ENCODE measurements around the gene ARHGAP19.

The ARHGAP19 gene

DNA sequence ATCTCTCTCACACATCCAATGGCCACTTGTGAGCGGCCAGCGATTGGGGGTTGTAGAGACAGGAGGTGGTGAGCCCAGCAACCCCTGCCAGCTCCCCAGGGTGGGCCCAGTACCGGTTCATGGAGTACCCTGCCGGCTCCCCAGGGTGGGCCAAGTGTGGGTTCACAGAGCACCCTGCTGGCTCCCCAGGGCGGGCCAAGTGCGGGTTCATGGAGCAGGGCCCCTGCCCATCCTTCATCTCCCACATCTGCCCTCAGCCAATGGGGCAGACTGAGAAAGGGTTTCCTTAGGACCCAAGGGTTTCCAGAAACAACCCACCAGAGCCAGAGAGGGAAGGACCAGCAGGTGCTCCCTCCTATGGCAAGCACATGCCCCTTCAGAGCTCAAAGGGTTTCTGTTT is 85.3 kb downstream of the ARHGAP19 start:
- no peak for DNase-seq

DNA sequence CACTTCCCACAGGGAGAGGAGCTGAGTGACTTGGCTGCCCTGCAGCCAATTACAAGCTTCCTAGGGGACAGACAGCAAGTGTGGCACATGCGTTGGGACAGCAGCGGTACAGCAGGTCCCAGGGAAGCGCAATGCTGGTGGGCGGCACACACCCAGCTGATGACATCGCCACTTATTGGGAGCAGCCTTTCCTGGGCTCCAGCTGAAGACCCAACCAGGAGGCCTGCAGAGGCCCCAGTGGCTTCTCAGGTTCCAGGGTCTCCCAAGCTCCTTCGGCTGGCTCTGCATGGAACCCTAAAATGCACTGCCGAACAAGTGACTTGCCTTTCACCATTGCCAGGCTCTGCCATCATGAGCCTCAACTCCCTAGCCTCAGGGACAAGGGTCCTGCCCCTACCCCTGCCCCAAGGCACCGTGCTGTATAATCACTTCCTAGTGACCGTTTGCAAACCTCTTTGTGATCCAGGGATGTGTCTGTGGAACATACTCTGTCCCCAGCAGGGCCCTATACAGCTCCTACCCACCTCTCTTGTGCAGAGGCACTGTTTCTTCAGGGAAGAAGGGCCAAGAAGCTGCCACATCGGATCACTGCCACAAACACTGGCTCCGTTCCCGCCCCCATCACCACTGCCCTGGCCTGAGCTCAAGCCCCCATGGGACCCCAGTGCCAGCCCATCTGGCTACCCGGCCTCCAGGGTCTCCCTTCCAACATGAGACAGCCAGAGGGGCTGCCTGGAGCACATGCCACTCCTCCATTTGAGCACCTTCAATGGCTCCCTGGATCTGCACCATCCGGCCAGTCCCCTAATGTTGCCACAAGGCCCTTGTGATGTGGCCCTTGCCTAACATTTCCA is 87.4 kb downstream of the ARHGAP19 start:
- no peak for DNase-seq
- in situ Hi-C loops (cut with MboI; ENCODE audit: low pct_unique_long_range_greater_than_20kb, low sequenced_read_pairs) = no loop called here

More for the DNA sequence above, 85.3 kb downstream of the ARHGAP19 start:
- in situ Hi-C loops (cut with MboI; ENCODE audit: low pct_unique_long_range_greater_than_20kb, low sequenced_read_pairs) = no loop called here

DNA sequence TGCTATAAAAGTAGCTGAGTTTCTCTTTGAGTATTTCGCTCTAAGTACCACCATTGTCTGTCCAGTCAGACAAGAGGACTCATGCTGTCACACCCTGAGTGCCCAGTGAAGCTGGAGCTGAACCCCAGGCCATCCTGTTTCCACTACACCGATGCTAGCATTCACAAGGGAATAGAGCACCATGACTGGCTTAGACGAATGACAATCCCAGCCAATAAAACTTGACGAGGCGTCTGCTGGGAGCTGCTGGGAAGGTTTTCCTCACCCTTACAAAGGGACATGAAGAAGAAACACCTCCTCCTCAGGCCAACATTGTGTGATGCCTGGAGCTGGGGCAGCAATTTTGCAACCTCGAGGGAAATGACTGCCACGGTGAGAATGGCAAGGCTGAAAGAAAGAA is 89.2 kb downstream of the ARHGAP19 start:
- in situ Hi-C loops (cut with MboI; ENCODE audit: low pct_unique_long_range_greater_than_20kb, low sequenced_read_pairs) = no loop called here
- no peak for DNase-seq

DNA sequence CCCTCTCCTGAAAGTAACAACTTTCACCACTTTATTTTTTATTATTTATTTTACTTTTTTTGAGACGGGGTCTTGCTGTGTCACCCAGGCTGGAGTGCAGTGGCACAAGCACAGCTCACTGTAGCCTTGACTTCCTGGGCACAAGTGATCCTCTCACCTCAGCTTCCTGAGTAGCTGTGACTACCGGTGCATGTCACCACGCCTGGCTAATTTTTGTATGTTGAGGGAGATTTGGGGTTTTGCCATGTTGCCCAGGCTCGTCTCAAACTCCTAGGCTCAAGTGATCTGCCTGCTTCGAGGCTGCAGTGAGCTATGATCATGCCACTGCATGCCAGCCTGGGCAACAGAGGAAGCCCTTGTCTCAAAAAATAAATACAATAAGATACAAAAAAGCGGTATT is 91.8 kb downstream of the ARHGAP19 start:
- peak; percentile 53 for DNase-seq
- in situ Hi-C loops (cut with MboI; ENCODE audit: low pct_unique_long_range_greater_than_20kb, low sequenced_read_pairs) = no loop called here

DNA sequence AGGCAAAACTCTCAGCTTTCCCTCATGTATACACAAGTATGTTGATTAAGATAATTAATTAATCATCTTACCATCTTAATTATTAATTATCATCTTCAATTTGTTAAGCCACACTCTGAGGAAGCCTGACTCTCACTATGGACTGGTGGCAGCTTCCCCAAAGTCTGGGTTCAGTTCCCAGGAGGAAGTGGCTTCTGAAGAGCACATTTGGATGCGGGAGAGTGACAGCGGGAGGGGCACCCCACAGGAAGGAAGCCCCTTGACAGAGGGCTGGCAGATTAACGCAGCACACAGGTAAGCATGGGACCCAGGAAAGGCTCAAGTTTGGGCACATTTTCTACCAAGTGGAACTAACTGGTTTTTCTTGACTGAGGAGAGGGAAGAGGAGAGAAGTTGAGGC is 93.3 kb downstream of the ARHGAP19 start:
- in situ Hi-C loops (cut with MboI; ENCODE audit: low pct_unique_long_range_greater_than_20kb, low sequenced_read_pairs) = no loop called here
- DNase-seq = peak; percentile 26

DNA sequence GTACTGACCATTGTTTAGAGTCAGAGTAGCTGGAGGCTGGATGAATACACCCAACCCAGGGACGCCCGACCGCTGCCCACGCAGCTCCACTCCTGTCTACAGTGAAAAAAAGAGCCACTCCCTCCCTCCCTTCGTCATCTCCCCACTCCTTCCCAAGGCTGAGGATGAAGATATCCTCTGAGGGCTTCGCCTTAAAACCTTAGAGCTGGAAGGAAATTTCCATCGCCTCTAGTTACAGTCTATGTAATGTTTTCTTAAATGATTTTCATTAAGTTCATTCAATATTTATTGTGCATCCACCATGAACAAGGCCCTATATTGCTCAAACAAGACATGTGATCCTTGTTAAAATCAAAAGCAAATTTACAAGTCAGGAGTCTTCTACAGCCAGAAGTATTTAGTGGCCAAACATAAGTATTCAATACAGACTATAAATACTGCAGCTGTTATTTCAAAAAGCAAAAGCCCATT is 95.4 kb downstream of the ARHGAP19 start:
- DNase-seq = no peak
- in situ Hi-C loops (cut with MboI; ENCODE audit: low pct_unique_long_range_greater_than_20kb, low sequenced_read_pairs) = no loop called here

DNA sequence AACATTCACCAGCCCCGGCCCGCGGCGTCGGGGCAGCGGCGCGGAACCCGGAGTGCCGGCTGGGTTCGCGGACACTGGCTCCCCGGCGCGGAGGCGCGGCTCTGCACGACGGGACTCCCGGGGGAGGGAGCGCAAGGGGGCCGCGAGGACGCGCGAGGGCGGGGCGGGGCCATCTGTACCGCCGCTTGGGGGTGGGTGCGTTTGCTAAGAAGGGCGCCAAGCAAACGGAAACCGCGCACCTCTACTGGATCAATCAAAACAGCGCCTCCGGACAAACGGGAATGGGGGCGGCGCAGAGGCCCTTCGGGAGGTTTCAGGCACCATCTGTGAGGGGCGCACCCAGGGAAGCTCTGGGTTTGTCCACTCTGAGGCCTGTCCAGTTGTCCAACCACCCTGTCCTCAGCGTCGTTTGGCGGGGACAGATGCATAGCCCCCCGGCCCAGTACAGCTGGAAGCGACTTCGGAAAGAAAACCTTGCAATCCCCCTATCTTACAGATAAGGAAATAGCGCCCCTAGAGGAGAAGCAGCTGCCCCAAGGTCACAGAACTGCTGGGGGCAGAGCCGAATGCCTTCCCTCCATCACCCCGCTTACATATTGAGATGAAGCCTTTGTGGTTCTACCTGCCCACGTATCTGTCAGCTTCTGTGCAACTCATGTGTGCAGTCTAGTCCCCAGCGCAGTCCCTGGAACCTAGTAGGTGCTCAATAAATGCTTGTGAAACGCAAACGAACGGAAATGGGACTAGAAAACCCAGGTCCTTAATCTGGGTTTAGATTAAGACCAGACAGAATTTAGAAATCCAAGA is 96.0 kb downstream of the ARHGAP19 start:
- in situ Hi-C loops (cut with MboI; ENCODE audit: low pct_unique_long_range_greater_than_20kb, low sequenced_read_pairs) = no loop called here
- peak; percentile 79 for DNase-seq

DNA sequence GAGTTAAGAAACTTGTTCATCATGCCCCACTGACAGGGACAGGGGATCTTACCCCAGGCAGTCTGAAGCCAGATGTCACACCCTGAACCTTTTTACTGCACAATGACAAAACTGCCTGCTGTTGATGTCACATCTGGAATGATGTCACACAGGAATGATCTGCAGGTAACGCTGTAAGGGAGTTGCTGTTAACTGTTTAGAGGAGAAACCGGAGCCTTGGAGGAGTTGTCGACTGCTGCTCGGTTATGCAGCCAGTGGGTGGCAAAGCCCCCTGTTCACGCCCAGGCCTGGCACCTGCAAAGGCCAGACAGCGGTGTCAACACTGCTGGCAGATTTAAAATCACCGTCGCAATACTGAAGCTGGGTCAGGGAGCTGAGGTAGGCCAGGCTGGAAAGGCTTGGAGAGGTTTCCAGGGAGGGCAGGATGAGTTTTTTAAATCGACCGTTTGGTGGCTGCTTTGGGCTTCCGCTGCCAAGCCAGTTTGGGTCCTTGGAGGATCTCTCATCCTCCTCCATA is 96.7 kb downstream of the ARHGAP19 start:
- in situ Hi-C loops (cut with MboI; ENCODE audit: low pct_unique_long_range_greater_than_20kb, low sequenced_read_pairs) = no loop called here
- no peak for DNase-seq

DNA sequence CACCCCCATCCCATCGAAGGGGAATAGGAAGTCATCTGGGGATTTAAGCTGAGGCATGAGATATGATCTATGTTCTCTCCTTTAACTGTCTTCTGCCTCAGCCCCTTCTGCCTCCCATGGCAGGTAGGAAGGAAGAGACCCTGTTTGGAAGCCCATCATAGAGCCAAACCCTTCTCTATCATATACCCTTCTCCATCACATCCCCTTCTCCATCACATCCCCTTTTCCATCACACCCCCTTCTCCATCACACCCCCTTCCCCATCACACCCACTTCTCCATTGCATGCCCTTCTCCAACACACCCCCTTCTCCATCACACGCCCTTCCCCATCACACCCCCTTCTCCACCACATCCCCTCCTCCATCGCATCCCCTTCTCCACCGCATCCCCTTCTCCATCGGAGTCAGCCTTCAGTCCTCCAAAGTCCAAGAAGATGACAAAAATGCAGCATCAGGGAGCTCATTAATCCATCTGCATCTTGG is 99.4 kb downstream of the ARHGAP19 start:
- no peak for DNase-seq
- in situ Hi-C loops (cut with MboI; ENCODE audit: low pct_unique_long_range_greater_than_20kb, low sequenced_read_pairs) = no loop called here

DNA sequence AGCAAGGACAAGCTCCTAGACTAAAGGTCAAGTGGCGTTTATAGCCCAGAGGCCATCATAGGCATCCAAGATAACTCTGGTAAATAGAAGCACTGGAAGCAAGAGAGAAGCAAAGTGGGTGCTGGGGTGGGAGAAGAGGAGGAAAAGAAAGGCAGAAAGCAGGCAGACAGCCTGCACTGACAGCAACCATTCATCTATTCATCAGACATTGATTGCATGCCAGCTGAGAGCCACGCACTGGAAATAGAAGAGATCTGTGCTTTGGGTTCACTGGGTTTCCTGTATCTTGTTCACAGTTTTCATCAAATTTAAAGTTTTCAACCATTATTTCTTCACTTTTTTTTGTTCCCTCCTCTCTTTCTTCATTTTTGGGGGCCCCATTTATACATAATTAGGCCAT is 102.0 kb downstream of the ARHGAP19 start:
- no peak for DNase-seq
- in situ Hi-C loops (cut with MboI; ENCODE audit: low pct_unique_long_range_greater_than_20kb, low sequenced_read_pairs) = no loop called here

DNA sequence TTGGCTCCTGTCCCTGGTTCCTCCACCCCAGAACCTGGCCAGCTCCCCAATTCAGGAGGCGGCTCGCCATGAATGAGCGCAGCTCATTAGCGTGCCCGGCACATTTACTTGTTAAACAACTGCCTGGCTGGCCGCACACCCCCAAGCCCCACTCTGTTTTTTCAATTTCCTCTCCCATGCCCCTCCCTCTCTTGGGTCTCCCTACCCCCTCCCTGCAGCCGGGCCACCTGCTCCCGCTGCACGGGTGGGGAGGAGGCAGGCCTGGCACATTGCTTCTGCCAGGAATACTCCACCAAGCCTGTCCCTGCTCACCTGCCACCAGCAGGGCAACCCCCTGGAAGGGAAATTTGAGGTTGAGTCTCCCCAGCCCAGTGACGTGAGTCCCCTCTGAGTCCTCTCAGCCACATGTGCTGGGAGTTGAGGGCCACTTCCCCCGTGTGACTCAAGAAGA is 104.2 kb downstream of the ARHGAP19 start:
- in situ Hi-C loops (cut with MboI; ENCODE audit: low pct_unique_long_range_greater_than_20kb, low sequenced_read_pairs) = no loop called here
- DNase-seq = no peak

DNA sequence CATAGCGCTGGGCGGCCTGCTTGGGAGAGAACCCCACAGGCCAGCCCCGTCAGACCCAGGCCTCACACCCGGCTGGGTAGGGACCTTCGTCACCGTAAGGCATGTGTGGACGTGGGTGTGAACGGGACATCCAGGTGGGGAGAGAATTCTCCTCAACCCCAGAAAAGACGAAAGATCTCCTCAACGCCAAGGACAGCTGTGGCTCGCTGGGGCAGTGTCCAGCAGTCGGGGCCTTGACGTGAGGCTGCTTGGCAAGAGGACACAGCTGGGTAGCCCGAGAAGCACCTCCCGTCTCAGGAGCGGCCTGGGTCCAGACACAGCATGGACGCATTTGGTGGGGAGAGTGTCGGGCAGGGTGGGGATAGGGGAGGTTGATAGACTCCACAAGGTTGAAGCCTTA is 105.5 kb downstream of the ARHGAP19 start:
- in situ Hi-C loops (cut with MboI; ENCODE audit: low pct_unique_long_range_greater_than_20kb, low sequenced_read_pairs) = no loop called here
- DNase-seq = no peak

DNA sequence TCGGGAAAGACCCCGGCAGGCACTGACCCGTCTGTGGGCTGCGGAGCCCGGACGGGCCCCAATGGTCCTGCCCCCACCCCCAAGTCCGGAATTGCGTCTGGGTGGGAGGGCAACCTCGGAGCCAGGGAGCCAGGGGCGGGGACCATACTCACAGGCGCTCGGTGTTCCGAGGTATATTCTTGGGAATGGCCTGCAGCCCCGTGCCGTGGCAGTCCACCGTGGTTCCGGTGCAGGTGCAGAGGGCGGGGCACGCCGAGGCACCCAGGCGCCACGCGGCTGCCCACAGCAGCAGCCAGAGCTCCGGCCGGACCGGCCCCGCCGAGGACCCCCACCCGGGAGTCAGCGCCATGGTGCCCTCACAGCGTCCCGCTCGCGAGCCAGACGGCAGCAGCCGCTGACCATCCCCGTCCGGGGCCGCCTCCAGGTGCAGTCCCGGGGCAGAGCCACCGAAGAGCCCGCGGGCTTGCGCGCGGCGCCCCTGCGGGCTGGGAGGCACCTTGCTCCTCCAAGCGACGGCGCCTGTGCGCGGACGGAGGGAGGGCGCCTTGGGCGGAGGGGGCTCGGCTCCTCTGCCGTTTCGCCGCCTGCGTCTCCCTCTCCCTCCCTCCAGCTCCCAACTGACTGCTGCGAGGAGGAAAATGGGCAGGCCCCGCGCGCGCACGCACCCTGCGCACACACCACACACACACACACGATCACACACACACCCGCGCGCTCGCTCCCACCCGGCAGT is 106.9 kb downstream of the ARHGAP19 start, which contains the start of gene SLIT1:
SLIT1 (minus strand) TSS at position 634 of the 733 bp plus-strand sequence; CDS start at position 349, 285 bp downstream.
- in situ Hi-C loops (cut with MboI; ENCODE audit: low pct_unique_long_range_greater_than_20kb, low sequenced_read_pairs) = no loop called here
- no peak for DNase-seq

DNA sequence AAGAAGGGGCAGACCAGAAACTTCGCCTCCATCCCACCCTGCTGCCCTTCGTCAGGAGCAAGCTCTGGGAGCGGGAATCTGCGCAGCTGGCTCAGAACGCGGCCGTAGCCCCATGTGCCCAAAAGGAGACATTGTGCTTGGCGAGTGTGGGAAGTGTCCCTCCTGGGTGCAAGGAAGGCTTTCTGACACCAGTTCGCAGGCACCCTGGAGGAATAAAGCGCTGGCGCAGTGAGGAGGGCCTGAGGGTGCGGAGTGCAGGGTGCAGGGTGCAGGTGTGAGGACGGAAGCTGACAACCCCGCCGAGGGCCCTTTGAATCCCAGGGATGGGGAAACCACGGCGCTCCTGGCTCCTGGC is 107.5 kb downstream of the ARHGAP19 start:
- no peak for DNase-seq
- in situ Hi-C loops (cut with MboI; ENCODE audit: low pct_unique_long_range_greater_than_20kb, low sequenced_read_pairs) = no loop called here

DNA sequence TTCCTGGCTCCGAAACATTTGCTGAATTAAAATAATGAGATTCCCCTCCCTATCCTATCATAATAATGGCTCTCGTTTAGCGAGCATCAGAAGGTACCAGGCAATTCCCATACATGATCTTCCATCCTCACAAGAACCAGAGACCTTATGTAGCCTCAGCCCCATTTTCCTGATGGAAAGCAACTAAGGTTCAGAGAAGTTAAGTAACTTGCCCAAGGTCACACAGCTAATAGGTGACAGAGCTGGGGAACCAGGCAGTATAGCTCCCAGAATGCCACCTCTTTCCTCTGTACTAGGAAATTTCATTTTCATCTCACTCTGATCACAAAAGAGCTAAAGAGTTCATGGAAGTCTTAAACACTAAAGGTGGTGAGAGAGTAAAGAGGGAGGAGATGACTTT is 109.1 kb downstream of the ARHGAP19 start:
- DNase-seq = no peak
- in situ Hi-C loops (cut with MboI; ENCODE audit: low pct_unique_long_range_greater_than_20kb, low sequenced_read_pairs) = no loop called here

DNA sequence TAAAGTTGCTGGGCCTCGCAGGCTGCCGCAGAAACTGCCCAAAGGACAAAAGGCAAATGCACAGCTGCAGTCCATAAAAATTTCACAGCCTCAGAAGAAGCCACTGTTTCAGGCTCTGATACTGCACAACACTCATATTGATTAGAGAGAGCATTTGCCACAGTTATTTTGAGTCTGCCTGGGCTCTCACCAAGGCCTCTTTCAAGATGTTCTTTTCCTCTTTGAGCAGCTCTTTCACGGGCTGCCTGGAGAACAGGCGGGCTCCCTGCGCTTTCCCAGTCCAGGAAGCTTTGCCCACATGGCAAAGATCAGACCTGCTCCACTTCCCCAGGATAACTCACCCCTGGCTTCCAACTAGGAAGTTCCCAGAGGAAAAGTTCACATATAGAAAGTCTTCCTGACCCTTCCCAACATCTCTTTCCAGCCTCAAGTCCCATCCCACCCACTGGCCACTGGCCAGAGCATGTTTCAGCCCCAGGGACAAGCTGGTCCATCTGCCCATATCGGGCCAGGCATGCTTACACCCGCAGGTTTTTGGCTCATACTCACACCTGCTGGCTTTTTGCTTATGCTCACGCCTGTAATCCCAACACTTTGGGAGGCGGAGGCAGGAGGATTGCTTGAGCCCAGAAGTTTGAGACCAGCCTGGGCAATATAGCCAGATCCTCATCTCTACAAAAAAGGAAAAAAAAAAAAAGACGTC is 110.0 kb downstream of the ARHGAP19 start:
- DNase-seq = no peak
- in situ Hi-C loops (cut with MboI; ENCODE audit: low pct_unique_long_range_greater_than_20kb, low sequenced_read_pairs) = no loop called here

DNA sequence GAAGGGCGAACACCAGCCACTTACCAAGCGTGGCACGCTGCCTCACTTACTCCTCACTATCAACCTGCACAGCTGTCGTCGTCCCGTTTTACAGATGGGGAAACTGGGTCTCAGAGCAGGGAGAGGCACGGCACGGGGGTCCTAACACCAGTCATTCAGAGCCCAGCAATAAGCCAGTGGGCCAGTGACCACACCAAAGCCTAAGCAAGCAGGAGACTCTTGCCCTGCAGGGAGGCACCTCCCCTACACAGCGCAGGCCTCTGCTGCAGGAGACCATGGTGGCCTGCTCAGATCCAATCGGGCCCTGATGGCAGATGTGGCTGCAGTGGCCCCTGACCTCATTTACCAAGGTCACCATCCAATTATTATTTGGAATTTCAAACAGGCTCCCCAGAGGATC is 111.5 kb downstream of the ARHGAP19 start:
- in situ Hi-C loops (cut with MboI; ENCODE audit: low pct_unique_long_range_greater_than_20kb, low sequenced_read_pairs) = no loop called here
- no peak for DNase-seq

DNA sequence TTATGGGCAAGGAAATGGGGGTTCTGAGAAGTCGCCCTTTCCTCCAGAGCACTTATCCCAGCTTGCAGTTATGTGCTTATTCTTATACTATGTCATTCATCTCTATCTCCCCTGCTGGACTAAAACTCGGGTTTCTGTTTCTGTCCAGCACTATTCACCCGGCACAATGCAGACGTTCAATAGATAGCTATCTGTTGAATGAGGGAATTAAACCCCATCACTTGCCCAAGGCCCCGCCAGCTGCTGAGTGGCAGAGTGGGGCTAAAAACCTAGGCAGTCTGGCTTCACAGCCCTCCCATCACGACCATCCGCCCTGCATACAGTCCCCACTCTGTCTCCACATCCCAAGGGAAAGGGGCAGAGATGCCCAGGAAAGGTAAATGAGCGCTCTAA is 112.1 kb downstream of the ARHGAP19 start:
- DNase-seq = no peak
- in situ Hi-C loops (cut with MboI; ENCODE audit: low pct_unique_long_range_greater_than_20kb, low sequenced_read_pairs) = no loop called here

All from KBM-7 (cell line).